Peyer's patch (tissue), 4 donors: ENCODE results near the gene RCCD1.

ENCODE experiments used
- POLR2A ChIP-seq, 2 donors: fragments of 450-650 bp; IDR thresholded peaks; one replicate each; pipeline ENCODE4 v1.5.1; 2017; ENCODE audit warnings: antibody characterized with exemption in 2 of 2, mild to moderate bottlenecking in 2 of 2, moderate library complexity in 2 of 2
- TF ChIP-seq, protein P1 (sequence below), 6 experiments: fragments of 450-650 bp in 4 of 6; fragments of 200-600 bp in 2 of 6; sonication (generic) in 1 of 6; IDR thresholded peaks; one replicate each; pipeline ENCODE4 v1.5.1; 2017 to 2019; ENCODE audit warnings: antibody characterized with exemption in 6 of 6, mild to moderate bottlenecking in 3 of 6, moderate library complexity in 1 of 6

DNA sequence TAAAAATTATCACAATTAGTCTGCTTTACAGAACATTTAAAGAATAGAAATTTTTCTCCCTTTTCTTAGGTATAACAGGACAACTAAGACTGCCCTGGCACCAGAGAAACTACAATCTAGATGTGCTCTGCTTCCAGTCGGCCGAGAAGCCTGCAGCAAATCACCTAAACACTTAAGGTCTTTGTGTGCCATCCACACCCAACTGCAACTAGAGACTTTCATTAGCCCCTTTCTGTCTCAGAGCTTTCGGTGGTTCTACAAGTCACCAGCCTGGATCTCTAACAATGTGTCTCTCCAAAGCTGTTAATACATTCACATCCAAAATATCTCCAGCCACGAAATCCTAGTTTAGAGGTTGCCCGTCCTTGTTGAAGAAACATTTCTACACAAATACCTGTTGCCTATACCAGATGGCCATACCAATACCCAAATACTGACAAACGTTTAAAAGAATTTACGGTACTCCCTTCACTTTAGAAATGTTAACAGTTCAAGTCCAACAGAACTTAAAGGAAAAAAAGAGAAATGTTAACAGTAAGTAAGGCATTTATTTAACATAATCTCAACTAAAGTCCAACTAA lies 33.0 kb downstream of the RCCD1 start:
- TF ChIP-seq, protein P1, sequence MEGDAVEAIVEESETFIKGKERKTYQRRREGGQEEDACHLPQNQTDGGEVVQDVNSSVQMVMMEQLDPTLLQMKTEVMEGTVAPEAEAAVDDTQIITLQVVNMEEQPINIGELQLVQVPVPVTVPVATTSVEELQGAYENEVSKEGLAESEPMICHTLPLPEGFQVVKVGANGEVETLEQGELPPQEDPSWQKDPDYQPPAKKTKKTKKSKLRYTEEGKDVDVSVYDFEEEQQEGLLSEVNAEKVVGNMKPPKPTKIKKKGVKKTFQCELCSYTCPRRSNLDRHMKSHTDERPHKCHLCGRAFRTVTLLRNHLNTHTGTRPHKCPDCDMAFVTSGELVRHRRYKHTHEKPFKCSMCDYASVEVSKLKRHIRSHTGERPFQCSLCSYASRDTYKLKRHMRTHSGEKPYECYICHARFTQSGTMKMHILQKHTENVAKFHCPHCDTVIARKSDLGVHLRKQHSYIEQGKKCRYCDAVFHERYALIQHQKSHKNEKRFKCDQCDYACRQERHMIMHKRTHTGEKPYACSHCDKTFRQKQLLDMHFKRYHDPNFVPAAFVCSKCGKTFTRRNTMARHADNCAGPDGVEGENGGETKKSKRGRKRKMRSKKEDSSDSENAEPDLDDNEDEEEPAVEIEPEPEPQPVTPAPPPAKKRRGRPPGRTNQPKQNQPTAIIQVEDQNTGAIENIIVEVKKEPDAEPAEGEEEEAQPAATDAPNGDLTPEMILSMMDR (IDR thresholded peaks at IDR 0.05) = no peak
- no peak for TF ChIP-seq POLR2A (IDR thresholded peaks at IDR 0.05)
